Erythroblast (primary cell): ENCODE results near the gene FAM98B.

Source experiments
- GATA1 ChIP-seq: IDR thresholded peaks from 2 replicates; pipeline ENCODE4 v1.6.1; 2011; ENCODE audit warnings: low read depth, mild to moderate bottlenecking, control low read depth, low read length, moderate library complexity
- POLR2A ChIP-seq: IDR thresholded peaks from 2 replicates; pipeline ENCODE4 v1.6.1; 2011; ENCODE audit warnings: mild to moderate bottlenecking, low read length

DNA sequence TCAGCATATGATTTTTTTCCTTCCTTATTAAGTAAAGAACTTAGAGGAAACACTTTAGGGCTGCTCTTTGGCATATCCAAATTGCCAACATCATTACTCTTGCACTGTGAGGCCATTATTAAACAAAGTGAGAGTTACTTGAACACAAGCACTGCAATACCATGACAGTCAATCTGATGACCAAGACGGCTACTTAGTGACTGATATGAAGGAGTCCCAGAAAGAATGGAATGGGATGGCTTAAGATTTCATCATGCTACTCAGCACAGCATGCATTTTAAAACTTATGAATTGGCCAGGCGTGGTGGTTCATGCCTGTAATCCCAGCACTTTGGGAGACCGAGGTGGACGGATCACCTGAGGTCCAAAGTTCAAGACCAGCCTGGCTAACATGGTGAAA is 55.2 kb downstream of the FAM98B start:
- no peak for TF ChIP-seq POLR2A
- no peak for TF ChIP-seq GATA1
